HG03097 (cell line): ENCODE results near the gene GABRD.

Source experiments
- ATAC-seq: cut with Tn5 transposase; IDR thresholded peaks from one replicate; pipeline ENCODE4 v1.9.1; 2021; ENCODE audit not compliant: unreplicated experiment, low FRiP score

Gene GABRD

GRCh38 chr1:2073382-2074230, 54.5 kb downstream of the GABRD start:
- no peak for ATAC-seq

DNA sequence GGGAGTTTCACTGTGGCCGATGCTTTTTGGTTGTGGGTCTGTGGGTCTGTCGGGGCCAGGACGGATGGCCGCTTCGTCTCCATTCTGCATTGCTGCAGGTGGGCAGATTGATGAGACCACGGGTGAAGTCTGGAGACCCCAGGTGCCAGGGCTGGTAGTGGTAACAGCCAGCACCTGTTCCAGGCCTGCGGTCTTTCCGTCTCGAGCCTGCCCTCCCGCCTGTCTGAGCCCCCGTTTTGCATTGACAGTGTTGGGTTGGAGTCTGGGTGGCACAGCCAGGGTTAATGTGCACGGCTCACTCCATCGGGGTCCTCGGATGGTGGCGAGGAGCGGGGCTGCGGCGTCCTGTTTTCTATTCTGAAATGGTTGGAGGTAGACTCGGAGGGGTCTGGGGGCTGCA, 55.3 kb downstream of the GABRD start:
- no peak for ATAC-seq

- no peak for ATAC-seq
Observed at GRCh38 chr1:2074944-2075740, 56.0 kb downstream of the GABRD start.

DNA sequence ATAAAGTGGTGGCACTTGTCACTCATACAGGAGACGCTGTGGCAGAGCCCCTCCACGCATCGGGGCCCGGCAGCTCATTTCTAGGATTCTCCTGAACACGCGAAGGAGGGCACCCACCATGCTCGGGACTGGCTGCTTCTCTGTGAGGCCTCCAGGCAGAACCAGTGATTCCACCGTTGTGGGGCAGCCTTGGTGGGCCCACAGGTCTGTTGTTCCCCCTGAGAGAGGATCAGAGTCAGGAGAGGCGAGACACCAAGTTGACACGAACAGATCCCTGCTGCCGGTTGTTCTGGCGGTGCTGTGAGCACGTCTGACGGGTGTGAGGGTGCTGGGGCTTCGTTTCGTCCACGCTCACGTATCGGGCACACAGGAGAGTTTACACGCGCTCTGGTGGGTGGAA, 57.7 kb downstream of the GABRD start:
- ATAC-seq, result no peak

DNA sequence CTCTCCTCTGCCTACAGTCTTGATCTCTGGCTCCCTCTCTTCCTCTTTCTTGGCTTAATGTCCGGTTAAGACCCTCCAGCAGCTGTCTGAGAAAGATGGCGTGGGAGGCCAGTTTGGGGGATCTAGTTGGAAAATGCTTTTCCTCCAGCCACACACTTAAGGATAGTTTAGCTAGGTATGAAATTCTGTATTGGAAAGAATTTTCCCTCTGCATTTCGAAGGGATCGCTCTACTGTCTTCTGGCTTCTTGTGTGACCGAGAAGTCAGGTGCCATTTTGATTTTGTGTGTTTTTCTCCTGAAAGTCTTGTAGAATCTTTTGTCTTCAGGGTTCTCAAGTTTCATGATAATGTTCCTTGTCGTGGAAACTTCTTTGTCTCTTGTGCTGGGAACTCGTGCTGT, 59.0 kb downstream of the GABRD start:
- ATAC-seq, result no peak

DNA sequence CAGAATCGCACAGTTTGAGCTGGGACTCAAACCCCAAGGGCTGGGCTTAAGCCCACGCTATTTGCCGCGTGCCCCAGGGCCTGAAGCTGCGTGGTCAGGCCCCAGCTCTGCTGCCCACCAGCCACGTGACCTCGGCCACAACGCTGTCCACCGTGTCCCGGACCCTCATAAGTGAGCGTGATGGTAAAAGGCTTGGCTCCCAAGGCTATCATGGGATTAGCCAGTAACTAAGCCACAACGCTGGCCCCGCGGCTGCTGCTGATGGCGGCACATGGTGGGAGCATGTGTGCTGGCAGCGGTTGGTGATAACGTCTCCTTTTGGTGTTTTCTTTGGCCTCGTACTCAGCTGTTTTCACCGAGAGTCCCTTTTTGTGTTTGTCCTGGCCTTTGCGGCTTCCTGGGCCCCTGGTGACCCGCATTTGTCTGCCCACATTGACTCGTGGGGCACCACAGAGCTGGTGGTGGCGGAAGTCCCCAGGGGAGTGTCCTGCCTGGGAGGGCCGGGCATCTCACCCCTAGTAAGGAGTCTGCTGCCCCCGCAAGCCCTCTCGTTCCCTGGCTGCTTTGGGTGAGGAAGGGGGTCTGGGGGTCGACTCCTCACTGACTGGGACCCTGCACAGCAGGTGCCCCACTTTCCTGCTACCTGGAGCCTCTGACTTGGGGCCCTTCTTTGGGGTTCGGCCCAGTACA, 60.4 kb downstream of the GABRD start:
- no peak for ATAC-seq

GRCh38 chr1:2080140-2080539, 61.0 kb downstream of the GABRD start:
- no peak for ATAC-seq
